ENCODE results near the gene MACROD2.

DNA sequence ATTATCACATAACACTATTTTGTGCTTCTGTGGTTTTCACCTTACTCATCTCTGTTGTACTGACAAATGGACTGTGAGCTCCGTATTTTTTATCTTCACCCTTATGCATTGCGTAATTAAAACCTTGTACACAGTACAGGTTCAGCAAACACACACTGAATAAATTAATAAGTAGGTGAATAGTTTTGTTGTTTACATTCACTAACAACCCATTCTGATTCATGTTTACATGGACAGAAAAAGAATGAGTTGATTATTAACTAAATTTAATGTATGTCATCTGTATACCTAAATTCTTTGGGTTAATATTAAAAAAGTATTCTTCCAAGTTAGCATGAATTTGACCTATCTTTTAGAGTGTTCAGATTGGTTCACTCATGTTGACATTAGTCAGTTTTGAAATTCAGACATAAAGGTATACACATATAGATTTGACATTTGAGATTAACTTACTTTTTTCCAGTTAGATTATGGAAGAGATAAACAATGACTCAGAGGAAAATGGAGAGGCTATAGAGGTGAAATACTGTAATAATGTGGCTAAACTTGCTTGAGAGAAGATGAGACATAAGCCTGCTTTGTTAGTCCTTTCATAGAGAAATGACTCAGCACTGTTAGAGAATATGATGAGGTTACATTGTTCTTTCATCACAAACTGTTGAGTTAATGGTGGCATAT lies 883.8 kb downstream of the MACROD2 start:
- no peak for TF ChIP-seq POLR2A (IDR thresholded peaks at IDR 0.05)
- no peak for TF ChIP-seq CTCF (IDR thresholded peaks at IDR 0.05)

Measured in body of pancreas (tissue), 4 donors.